ENCODE measurements around the gene CCDC122.

The CCDC122 gene

DNA sequence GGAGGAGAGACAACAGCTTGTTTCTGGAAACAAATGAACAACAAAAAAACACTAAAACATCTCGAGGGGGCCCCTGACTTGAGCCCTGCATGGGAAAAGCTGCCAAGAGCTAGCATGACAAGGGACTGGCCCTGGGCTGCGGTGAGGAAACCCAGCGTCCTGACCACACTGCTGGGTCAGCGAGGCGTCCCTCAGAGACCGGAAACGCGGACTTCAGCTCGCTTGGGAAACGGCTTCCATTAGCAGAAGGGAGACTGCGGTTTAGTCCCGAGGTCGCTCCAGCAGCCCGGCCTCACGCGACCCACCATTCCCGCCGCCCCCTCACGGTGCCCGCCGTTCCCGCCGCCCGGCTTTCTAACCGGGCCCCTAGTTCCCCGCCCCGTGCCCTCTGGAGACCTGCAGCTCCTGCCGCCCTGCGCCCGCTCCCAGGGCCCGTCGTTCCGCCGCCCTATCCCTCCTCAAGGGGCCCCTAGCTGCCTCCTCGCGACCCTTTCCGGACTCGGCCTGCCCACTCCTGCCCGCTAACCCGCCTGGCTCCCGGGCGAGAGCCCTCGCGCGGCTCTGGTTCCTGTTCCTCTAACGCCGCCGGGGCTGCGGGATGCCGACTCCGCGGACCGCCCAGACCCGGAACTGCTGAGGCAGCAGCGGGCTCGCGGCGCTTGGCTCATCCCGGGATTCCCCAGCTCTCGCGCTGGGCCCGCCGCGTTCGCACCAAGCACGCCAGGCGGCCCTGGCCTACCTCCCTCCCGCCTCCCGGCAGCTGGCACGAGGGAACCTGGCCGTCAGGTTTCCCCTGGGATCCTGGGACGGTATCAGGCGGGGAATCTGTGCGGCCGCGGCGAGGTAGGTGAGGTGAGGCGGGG, at the start of gene CCDC122:
Gene CCDC122, minus strand, starts transcription at position 849 of the 863 bp plus-strand sequence. CDS start 10,364 bp downstream, outside the sequence.
- DNase-seq (ENCODE audit: low read depth in 2 of 2), result peak; percentile 69

DNA sequence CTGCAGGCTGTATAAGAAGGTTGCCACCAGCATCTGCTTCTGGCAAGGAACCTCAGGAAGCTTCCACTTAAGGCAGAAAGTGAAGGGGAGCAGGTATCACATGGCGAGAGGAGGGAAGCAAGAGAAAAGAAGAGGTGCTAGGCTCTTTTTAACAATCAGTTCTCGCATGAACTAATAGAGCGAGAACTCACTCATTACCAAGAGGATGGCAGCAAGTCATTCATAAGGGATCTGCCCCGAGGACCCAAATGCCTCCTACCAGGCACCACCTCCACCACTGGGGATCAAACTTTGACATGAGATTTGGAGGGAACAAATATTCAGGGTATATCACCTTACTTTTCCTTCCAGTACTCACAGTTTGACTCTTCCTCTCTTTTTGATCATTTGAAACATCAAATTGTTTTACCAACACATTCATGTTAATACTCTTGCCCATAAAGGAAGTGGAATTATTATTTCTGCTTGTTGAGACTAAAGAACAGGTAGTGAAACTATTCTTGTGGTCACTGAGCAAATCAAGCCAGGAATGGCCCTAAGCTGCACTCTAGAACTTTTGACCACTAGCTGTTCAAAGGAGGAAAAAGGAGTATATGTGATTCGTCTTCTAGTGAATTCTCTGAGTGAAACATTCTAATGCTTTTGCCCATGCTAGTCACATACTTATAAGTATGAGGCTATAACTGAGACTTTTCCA, 45.2 kb upstream of the CCDC122 start:
- DNase-seq (ENCODE audit: low read depth in 2 of 2), result no peak

DNA sequence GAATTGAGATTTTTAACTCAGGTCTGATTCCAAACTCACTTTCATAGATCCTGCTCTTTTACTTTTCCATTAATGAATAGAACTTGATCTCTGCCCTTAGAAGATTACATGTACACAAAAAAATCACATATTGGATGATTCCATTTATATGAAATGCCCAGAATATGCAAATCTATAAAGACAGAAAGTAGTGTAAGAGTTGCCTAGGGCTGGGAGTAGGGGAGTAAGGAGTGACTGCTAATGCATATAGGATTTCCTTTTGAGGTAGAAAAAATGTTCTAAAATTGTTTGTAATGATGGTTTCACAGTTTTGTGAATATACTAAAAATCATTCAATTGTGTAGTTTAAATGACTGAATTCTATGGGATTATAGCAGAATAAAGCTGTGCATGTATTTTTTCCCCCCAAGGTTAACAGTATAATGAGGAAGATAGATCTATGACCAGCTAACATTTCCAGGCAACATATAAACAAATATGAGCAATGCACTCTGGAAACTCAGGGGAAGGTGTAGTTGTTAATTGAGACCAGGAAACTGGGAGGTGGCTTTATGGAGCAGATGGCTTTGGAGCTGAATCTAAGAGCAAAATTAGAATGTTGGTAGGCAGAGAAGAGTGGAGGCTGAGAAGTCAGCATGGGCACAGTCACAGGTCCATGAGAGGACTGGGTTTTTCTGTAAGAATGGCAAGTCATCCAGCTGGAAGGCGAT, 41.6 kb upstream of the CCDC122 start:
- DNase-seq (ENCODE audit: low read depth in 2 of 2), result no peak

DNA sequence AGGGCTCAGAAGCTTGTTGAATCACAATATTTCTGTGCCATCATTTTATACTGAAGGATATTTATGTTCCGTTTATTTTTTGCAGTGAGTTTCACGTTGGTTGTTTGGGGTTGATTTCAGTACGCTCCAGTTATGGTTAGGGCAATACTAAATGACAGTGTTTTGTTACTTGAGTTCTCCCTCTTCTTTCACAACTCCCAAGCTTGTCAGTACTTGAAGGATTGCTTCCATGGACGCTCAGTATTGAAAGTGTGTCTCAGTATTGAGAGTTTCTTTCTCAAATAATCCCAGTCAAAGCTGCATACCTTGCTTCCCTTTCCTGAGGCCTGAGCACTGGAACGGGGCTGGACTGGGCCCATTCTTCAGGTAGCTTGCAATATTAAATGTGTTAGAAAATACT, 39.1 kb upstream of the CCDC122 start:
- DNase-seq (ENCODE audit: low read depth in 2 of 2), result no peak

DNA sequence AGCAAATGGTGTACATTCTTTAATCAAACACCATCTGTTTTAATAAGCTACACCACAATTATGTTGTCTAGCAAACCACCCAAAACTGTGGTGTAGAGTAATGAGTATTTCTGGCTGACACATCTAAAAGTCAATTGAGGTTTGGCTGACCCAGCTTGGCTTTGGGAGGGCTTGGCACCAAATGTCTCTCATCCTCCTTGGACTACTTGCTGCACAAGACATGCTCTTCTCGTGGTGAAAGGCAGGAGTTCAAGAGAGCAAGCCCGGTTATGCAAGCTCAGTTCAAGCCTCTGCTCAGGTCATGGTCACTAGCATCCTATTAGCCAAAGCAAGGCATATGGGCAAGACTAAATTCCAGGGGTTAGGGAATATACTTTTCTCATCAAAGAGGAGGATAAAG, 37.3 kb upstream of the CCDC122 start:
- DNase-seq (ENCODE audit: low read depth in 2 of 2), result no peak

DNA sequence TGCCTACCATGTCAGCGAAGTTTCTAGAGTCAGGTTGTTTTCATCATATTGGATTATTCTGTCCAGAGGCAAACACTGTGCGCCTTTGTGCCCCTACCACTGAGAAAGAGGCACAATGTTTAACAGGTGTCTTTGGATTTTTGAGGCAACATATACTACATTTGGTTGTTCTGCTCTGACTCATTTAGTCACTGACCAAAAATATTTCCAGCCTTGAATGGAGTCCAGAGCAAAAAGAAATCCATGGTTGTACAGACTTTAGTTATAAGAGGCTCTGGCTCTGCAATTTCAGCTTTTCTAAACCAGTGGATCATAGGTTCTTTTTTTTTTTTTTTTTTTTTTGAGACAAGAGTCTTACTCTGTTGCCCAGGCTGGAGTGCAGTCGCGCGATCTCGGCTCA, 35.9 kb upstream of the CCDC122 start:
- no peak for DNase-seq (ENCODE audit: low read depth in 2 of 2)

DNA sequence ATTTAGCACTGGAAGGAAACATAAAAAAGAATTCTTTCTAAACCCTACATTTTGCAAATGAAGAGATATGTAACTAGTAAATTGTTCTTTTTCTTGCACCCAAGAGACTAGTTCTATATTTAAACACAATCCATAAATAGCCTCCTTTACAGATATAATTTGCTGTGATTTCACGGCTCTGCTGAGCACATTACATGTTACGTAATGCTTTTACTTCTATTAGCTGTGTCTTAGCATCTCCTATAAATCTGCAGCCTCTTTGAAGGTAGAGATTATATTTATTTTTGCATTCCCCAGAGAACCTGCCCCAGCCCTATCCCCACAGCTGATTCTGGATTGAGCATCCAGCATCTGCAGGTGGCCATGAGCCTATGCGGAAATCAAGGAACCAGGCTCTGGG, 32.3 kb upstream of the CCDC122 start:
- DNase-seq (ENCODE audit: low read depth in 2 of 2), result no peak

DNA sequence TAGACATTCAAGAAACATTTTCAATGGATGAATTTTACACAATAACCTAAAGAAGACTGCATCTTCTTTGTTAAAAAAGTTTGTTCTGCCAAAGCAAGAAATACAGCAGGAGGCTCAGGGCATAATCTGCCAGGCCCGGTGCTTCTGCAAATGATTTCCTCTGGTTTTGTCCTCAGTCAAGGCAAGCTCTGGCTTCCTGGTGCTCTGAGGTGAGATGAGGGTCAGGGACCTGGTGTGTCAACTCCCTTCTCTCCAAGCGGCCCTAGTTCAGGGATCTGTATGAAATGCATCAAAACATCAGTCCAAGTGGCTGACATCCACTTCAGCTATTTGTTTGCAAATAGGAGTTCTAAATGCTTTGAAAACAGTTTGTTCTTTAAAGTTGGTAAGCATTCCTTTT, 31.7 kb upstream of the CCDC122 start:
- no peak for DNase-seq (ENCODE audit: low read depth in 2 of 2)

DNA sequence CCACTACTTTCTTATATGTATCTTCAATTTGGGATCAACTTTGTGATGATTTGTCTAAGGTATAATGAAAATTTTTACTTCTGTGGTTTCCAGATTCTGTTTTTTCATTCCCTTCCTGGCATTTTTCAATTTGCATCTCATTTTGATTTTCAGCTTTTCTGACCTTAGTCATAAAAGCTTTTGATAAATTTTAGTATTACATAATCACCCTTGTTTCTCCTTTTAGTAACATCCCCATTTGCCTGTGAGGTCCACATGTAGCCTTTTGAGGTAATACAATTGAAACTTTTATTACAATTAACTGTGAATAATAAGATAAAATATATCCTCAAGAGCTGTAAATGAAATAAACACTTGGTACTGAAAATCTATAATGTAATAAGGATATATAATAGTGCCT, 31.3 kb upstream of the CCDC122 start:
- DNase-seq (ENCODE audit: low read depth in 2 of 2), result no peak

DNA sequence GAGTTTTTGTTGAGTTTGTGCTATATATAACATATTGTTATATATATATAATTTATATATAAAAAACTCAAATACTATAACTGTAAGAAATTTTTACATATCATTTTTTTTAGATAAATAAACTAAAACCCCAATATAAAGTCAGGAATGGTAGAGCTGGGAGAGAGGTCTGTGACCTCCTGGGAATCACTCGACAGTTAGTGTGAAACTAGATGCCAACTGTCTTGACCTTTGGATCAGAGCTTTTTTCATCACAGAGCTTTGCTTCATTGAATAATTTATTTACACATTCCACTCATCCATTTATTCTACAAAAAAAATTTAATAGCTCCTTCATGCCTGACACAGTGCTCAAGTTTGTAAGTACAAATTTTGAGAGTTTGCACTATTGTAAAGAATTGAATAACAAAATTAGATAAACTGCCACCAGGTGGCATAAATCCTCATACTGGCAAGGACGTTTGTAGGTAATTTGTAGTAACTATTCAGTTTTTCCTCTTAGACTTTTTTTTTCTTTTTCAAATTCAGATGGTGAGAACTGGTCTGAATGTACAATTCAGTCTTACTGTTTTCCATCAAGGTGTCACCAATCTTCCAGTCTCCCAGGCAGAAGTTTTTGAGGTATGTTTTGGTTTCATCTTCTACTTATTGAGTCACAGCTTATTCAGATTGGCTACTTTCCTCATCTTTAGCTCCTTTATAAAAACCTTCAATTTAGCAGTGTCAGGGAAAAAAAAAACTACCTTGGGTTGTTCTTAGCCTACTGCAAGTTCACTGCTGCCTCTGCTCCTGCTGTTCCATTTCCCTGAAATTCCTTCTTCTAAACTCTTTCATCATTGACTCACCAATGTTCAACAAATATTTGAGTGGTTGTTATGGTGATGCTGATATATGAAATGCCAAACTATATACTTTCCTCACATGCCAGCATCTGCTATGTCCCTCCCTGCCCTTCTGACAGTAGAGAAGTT, 28.9 kb upstream of the CCDC122 start:
- no peak for DNase-seq (ENCODE audit: low read depth in 2 of 2)

DNA sequence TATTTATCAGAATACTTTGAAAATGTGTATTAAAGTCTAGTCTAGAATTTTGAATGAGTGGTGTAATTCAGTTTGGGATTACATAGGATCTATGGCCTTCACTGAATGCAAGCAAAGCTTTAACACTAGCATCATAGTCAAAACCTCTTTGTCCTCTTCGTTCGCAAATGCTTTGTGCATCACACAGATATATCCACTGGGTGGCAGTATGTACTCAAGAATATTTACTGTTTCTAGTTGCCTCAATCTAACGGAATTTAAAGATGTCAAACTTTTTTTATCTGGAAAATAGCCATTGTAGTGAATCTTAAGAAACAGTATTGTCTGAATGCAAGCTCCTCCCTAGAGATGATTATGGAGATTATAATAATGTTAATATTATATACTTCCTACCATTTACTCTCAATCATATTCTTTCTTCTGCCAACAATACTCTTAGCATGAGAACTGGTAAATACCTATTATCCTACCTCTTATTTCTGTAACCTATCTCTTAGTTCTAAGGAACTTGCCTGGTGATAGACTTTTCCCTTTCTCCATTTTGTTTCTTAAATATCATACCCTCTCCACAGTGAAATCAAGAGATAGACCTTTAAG, 26.0 kb upstream of the CCDC122 start:
- DNase-seq (ENCODE audit: low read depth in 2 of 2), result no peak

DNA sequence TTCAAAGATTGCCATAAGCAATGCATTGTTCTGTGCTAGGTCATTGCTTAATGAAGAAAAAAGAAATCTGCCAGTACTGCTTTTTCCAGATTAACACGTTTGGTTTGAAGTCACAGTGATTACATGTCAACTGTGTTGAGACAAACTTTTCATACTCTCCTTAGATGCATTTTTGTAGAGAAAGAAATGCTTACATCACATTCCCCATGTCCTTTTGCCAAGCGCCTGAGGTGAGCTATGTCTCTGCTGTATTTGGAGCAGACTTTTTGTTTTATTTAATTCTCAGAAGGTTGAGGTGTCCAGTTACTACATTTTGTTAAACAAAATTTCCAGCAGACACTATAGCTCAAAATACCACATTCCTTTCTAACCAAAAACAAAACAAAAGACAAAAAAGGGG, 16.4 kb upstream of the CCDC122 start:
- DNase-seq (ENCODE audit: low read depth in 2 of 2), result no peak

DNA sequence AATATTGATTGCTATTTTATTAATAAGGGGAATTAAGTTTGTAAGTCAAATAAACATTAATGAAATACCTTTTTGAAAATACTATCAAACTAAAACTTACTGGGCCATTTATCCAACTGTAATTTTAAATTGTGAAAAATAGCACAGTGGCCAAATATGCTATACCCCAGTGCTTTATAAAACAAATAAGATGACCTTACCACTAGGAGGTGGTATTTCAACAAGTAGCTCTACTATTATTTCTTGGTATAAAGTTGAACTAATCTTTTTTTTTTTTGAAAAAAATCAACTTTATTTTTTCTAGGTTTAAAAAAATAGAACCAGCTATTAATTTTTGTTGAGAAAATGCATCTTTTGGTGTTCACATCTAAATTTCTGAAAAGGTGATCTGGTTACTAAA, 14.9 kb upstream of the CCDC122 start:
- DNase-seq (ENCODE audit: low read depth in 2 of 2), result no peak

DNA sequence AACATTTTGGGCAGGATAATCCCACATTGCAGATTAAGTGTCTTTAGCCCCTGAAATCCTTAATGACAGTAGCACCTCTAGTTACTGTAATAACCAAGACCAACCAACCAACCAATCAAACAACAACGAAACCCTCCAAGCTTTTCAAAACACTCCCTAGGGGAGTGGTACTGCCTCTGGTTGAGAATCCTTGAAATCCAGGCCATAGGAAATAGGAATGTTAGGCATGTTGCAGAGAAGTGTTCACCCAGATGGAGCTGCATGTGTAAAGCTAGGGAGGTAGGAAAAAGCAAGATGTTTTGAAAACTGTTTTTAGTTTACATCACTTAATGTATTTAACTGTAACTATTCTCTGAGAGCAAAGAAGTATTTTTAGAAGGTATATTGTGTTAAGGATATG, 4.7 kb upstream of the CCDC122 start:
- no peak for DNase-seq (ENCODE audit: low read depth in 2 of 2)

DNA sequence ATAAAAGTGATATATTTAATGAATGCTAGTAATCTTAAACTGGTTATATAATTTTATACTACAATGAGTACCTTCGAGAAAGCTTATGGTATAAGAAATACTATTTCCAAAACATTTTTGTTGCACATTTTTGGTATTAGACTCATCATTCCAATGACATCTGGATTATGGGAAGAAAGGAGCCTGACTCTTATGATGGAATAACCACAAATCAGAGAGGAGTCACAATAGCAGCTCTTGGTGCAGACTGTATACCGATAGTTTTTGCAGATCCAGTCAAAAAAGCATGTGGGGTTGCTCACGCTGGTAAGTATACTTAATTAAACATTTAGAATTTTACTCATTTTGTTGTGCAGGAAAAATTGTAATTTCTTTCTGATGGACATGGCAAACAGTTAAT, 4.1 kb upstream of the CCDC122 start:
- DNase-seq (ENCODE audit: low read depth in 2 of 2), result no peak

DNA sequence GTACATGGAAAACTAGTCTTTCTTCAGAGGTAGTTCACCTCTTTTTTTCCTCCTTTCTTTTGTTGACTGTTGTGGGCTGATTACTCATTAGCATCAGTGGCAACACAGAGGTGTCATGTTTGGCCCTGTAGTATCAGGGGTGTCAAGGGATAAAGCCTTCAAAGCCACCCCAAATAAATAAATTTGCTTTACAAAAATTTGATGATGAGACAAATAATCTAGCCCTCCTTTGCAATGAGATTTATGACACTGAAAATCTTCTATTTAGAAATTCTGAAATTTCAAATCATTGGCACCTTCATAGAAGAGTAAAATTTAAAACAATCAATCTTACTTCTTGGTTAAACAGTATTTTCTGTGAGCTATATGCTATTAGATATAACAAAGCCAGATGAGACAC, 2.0 kb upstream of the CCDC122 start:
- DNase-seq (ENCODE audit: low read depth in 2 of 2), result no peak

DNA sequence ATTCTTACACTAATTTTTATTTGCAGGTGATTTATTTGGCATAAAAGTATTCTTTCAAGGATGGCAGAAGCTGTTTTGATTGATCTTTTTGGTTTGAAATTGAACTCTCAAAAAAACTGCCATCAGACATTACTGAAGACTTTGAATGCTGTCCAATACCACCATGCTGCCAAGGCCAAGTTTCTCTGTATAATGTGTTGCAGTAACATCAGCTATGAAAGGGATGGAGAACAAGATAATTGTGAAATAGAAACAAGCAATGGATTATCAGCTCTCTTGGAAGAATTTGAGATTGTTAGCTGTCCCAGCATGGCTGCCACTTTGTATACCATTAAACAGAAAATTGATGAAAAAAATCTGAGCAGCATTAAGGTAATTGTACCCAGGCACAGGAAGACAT, 1.4 kb upstream of the CCDC122 start:
- no peak for DNase-seq (ENCODE audit: low read depth in 2 of 2)

DNA sequence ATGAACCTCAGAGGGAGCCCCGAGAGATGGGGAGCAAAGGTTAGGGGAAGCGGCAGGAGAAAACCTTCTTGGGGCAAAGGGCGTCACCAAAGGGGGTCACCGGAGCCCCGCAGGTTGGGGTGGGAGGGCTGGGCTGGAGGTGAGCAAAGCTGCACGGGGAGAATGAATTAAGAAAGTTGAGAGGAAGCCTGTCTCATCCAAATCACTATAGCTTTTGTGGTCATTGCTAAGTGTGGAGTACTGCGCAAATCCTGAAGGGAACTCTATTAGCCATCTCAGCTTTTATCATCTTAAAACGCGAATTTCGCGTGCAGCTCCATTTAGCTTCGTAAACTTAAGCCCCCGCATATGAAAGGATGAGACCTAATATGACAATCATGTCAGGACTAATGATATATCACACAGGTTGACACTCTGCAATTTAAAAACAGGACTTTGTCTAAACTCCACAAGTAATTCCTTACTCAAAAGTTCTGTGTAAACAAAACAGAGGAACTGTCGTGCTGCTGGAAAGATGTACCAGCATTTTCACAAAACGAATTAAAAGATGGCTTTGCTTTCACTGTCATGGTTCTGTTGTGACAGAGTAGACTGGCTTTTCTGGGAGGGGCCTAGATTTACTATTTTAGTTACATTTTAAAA, 795 bp upstream of the CCDC122 start:
- DNase-seq (ENCODE audit: low read depth in 2 of 2), result no peak

DNA sequence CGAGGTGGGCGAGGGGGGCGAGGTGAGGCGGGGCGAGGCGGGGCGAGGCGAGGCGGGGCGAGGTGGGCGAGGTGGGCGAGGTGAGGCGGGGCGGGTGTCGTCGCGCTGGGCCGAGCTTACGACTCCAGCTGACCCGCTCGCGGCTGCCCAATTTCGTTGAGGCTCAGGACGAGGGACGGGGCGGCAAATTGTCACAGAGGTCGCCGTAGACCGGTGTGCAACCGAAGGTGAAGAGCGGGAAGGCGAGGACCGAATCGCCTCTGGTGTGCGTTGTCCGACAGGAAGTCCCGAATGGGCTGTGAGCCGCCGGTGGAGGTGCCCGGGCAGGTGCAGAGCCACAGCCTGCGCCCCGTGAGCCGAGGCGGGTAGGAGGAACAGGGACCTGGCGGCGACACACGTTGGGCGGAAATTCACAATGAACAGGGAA, 228 bp upstream of the CCDC122 start, which contains the start of gene LACC1:
Gene LACC1, plus strand, starts transcription at position 150 of the 427 bp plus-strand sequence. CDS start 1,082 bp downstream, outside the sequence.
- peak in 1 of 2 donors; percentile 17 for DNase-seq (ENCODE audit: low read depth in 2 of 2)

DNA sequence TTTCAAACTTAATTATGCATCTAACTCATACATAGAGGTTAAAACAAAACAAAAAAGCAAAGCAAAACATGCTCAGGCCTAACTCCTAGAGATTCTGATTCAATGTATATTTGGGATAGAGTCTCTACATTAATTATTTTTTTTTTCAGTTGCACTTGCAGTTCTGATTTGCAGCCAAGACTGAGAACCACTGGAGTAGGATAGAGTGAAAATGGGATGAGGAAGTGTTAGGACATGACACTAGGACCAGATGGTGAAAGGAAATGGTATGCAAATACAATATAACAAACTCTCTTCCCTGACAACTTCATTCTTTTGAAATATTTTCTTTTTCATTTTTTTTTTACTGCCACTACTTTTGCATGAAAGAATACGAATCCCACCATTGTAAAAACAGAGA, 1.8 kb downstream of the CCDC122 start:
- DNase-seq (ENCODE audit: low read depth in 2 of 2), result no peak

Data from stimulated activated CD8-positive, alpha-beta memory T cell treated with anti-CD3 and anti-CD28 coated beads, Interleukin-2, amount 100 ng/mL, for 48 hours (primary cell).